ENCODE data around the gene IGFLR1.

GRCh38 chr19:35738887-35739229 lies 3.4 kb downstream of the IGFLR1 start:
- TF ChIP-seq, protein P1, sequence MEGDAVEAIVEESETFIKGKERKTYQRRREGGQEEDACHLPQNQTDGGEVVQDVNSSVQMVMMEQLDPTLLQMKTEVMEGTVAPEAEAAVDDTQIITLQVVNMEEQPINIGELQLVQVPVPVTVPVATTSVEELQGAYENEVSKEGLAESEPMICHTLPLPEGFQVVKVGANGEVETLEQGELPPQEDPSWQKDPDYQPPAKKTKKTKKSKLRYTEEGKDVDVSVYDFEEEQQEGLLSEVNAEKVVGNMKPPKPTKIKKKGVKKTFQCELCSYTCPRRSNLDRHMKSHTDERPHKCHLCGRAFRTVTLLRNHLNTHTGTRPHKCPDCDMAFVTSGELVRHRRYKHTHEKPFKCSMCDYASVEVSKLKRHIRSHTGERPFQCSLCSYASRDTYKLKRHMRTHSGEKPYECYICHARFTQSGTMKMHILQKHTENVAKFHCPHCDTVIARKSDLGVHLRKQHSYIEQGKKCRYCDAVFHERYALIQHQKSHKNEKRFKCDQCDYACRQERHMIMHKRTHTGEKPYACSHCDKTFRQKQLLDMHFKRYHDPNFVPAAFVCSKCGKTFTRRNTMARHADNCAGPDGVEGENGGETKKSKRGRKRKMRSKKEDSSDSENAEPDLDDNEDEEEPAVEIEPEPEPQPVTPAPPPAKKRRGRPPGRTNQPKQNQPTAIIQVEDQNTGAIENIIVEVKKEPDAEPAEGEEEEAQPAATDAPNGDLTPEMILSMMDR (IDR thresholded peaks at IDR 0.05) = no peak
- TF ChIP-seq EP300 (IDR thresholded peaks at IDR 0.05; ENCODE audit: borderline replicate concordance in 1 of 2, low read depth in 1 of 2, low read length in 1 of 2) = no peak
- no peak for TF ChIP-seq POLR2AphosphoS5 (IDR thresholded peaks at IDR 0.05; ENCODE audit: low read depth, low read length)
- TF ChIP-seq FOXM1 (IDR thresholded peaks at IDR 0.05; ENCODE audit: low read depth) = no peak
- TF ChIP-seq SMC3 (IDR thresholded peaks at IDR 0.05; ENCODE audit: low read depth, low read length) = no peak
- no peak for TF ChIP-seq GABPA (IDR thresholded peaks at IDR 0.05; ENCODE audit: low read depth)
- no peak for TF ChIP-seq EZH2phosphoT487 (IDR thresholded peaks at IDR 0.05; ENCODE audit: borderline replicate concordance, low read depth)
- no peak for TF ChIP-seq CHD2 (IDR thresholded peaks at IDR 0.05; ENCODE audit: low read length, partially characterized antibody)
- TF ChIP-seq SIN3A (IDR thresholded peaks at IDR 0.05; ENCODE audit: borderline replicate concordance, low read depth, low read length) = no peak
